Fibroblast of villous mesenchyme (primary cell): ENCODE measurements around the gene BCAR1. TPM values are rescaled to one million over a fixed set of nuclear protein-coding genes. Genes with fewer than 3 reads are reported as not detected.
A peak's percentile ranks its signal among the peaks of the same experiment; 100 is the strongest.

Experiments used
- DNase-seq: peaks from one replicate; pipeline ENCODE4 v3.0.0-alpha.2; 2010; ENCODE audit warnings: low read depth
- H3K4me3 ChIP-seq: 2 replicates; pipeline ENCODE4 v1.5.1; 2011; ENCODE audit warnings: low read depth, mild to moderate bottlenecking, low read length
- CTCF ChIP-seq: IDR thresholded peaks from 2 replicates; pipeline ENCODE4 v1.5.1; 2012; ENCODE audit warnings: low read depth, mild to moderate bottlenecking, low read length; ENCODE audit not compliant: insufficient read depth
- total RNA-seq: library from RNA; depleted of rRNA; stranded (reverse); fragments of >200 nt; gene quantifications from 2 replicates; pipeline ENCODE4 v1.2.3, GENCODE V29; 2012

BCAR1 gene
- total RNA-seq, 1 donor = 87.2 TPM

GRCh38 chr16:75248536-75249380, 2.7 kb downstream of the BCAR1 start:
- no peak for DNase-seq
- peak overlapping the region; percentile 85 for H3K4me3 ChIP-seq
- no peak for TF ChIP-seq CTCF

GRCh38 chr16:75248142-75248535, 3.3 kb downstream of the BCAR1 start:
- peak; percentile 67 for DNase-seq
- peak overlapping the region; percentile 85 for H3K4me3 ChIP-seq
- TF ChIP-seq CTCF = no peak

- H3K4me3 ChIP-seq = no peak overlapping the region
- no peak for DNase-seq
- TF ChIP-seq CTCF = no peak
Measured at GRCh38 chr16:75247249-75247648, 4.2 kb downstream of the BCAR1 start.

- no peak for TF ChIP-seq CTCF
- H3K4me3 ChIP-seq = no peak overlapping the region
- peak; percentile 83 for DNase-seq
Measured at GRCh38 chr16:75246504-75247205, 4.8 kb downstream of the BCAR1 start.

- DNase-seq = peak; percentile 98
- H3K4me3 ChIP-seq = peak overlapping the region; percentile 15
- no peak for TF ChIP-seq CTCF
Measured at GRCh38 chr16:75244844-75245758, 6.3 kb downstream of the BCAR1 start.

- peak; percentile 76 for DNase-seq
- TF ChIP-seq CTCF = no peak
- peak overlapping the region; percentile 5 for H3K4me3 ChIP-seq
Measured at GRCh38 chr16:75244225-75244809, 7.1 kb downstream of the BCAR1 start.
